Panc1 (cell line): ENCODE data around the gene UAP1L1. TPM values are rescaled to one million over a fixed set of nuclear protein-coding genes. Genes with fewer than 3 reads are reported as not detected.
A peak's percentile ranks its signal among the peaks of the same experiment; 100 is the strongest.
"Not testable (repeated sequence)": the region's sequence is repeated elsewhere in the genome, so short reads cannot be mapped to it uniquely, and the experiment has no call there.

Source experiments
- ATAC-seq: fragments of 200-7000 bp; cut with Tn5 transposase; 2 replicates; pipeline ENCODE4 v1.9.1; 2020; ENCODE audit warnings: mild to moderate bottlenecking, moderate library complexity
- BruUV-seq: library from RNA; stranded (reverse); fragments of 400-500 nt; replicated peaks from 2 replicates; lab custom pipeline; 2021; lab: Mats Ljungman, UMichigan
- CTCF ChIA-PET: fragments of 300-600 bp; sonication (Branson Sonifier 250); formaldehyde crosslinking; loops from one replicate; lab custom pipeline; 2022; ENCODE audit warnings: antibody characterized with exemption; lab: Charles Lee
- POLR2A ChIA-PET: fragments of 300-600 bp; sonication (Branson Sonifier 250); formaldehyde crosslinking; loops from one replicate; lab custom pipeline; 2022; ENCODE audit warnings: antibody characterized with exemption; lab: Charles Lee
- DNase-seq: peaks from one replicate; pipeline ENCODE4 v3.0.0-alpha.2; 2010; ENCODE audit warnings: low read depth, low spot score
- H3K27ac ChIP-seq: 2 replicates; pipeline ENCODE4 v1.5.1; 2011; ENCODE audit warnings: mild to moderate bottlenecking, low read length, inconsistent platforms
- H3K27me3 ChIP-seq: fragments of 200-500 bp; sonication (Bioruptor generic); 2 replicates; pipeline ENCODE4 v1.6.0; 2014; ENCODE audit warnings: low read length, inconsistent platforms; ENCODE audit not compliant: control insufficient read depth, insufficient read depth
- H3K36me3 ChIP-seq: fragments of 200-500 bp; sonication (Bioruptor generic); 2 replicates; pipeline ENCODE4 v1.5.1; 2014; ENCODE audit warnings: inconsistent platforms, mild to moderate bottlenecking, low read length, moderate library complexity; ENCODE audit not compliant: control insufficient read depth, insufficient read depth
- H3K4me1 ChIP-seq: 2 replicates; pipeline ENCODE4 v1.5.1; 2011; ENCODE audit warnings: inconsistent platforms, mild to moderate bottlenecking, low read length, moderate library complexity; ENCODE audit not compliant: control insufficient read depth, insufficient read depth
- H3K4me3 ChIP-seq, 2 experiments: 2 replicates each; pipeline ENCODE4 v1.5.1; 2011 to 2012; ENCODE audit warnings: low read depth in 2 of 2, low read length in 2 of 2, mild to moderate bottlenecking in 2 of 2, inconsistent platforms in 1 of 2, moderate library complexity in 1 of 2
- H3K9me3 ChIP-seq: fragments of 200-500 bp; sonication (Bioruptor generic); 2 replicates; pipeline ENCODE4 v1.5.1; 2014; ENCODE audit warnings: low read depth, mild to moderate bottlenecking, inconsistent platforms, low read length, moderate library complexity; ENCODE audit not compliant: control insufficient read depth, insufficient read depth
- POLR2AphosphoS5 ChIP-seq: IDR thresholded peaks from 2 replicates; pipeline ENCODE4 v1.6.1; 2012; ENCODE audit warnings: mild to moderate bottlenecking, low read depth, low read length, moderate library complexity
- SIN3A ChIP-seq: IDR thresholded peaks from 2 replicates; pipeline ENCODE4 v1.6.1; 2012; ENCODE audit warnings: low read depth, mild to moderate bottlenecking, low read length, moderate library complexity, borderline replicate concordance; ENCODE audit not compliant: insufficient read depth
- TCF7L2 ChIP-seq: IDR thresholded peaks from 2 replicates; pipeline ENCODE4 v1.6.1; 2011; ENCODE audit warnings: mild to moderate bottlenecking, low read depth, low read length, inconsistent platforms
- in situ Hi-C: cut with HindIII; loops from 2 replicates; pipeline ENCODE4 v1.10.0; 2016; ENCODE audit warnings: low sequenced_read_pairs, low pct_unique_long_range_greater_than_20kb
- intact Hi-C: fragments of 100-400 bp; cut with micrococcal nuclease; formaldehyde crosslinking; loops from one replicate; pipeline ENCODE4 v1.10.0; 2022; ENCODE audit not compliant: unreplicated experiment
- total RNA-seq: library from RNA; stranded (reverse); gene quantifications from one replicate; pipeline ENCODE4 v1.2.1, GENCODE V29; 2021; ENCODE audit not compliant: unreplicated experiment
- TF ChIP-seq, protein P1 (sequence below): fragments of 450-650 bp; IDR thresholded peaks from 2 replicates; pipeline ENCODE4 v1.5.1; 2017; ENCODE audit warnings: mild to moderate bottlenecking
- TF ChIP-seq, protein P2 (sequence below), 2 experiments: IDR thresholded peaks; 2 replicates each; pipeline ENCODE4 v1.6.1; 2011 to 2012; ENCODE audit warnings: low read depth in 2 of 2, control low read depth in 1 of 2, low read length in 1 of 2, mild to moderate bottlenecking in 1 of 2, moderate library complexity in 1 of 2; ENCODE audit not compliant: insufficient read depth in 1 of 2

UAP1L1 gene
- total RNA-seq, 1 experiment from 2014 or later = 23.1 TPM

DNA sequence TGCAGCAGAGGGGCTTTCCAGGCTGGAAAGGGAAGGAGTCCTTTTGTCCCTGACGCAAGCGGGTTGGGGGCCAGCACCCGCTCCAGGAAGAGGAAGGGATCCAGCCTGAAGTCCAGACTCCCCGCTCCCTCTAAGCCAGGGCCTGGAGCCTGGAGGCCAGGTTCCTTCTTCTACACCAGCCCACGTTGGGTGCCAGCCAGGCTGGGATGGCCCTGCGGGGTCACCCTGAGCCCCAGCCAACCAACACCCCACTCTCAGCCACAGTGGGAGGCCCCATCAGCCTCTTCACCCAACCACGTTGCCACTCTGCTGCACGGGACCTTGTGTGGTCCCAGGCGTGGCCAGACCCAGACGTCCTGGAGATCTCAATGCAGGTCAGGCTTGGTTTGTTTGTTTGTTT, 44.5 kb upstream of the UAP1L1 start:
- no peaks in the 10 kb centered on the region for H3K36me3 ChIP-seq
- no peaks in the 10 kb centered on the region for H3K9me3 ChIP-seq
- POLR2A ChIA-PET = no interaction called here
- TF ChIP-seq SIN3A = no peak
- TF ChIP-seq TCF7L2 = no peak
- TF ChIP-seq, protein P1, sequence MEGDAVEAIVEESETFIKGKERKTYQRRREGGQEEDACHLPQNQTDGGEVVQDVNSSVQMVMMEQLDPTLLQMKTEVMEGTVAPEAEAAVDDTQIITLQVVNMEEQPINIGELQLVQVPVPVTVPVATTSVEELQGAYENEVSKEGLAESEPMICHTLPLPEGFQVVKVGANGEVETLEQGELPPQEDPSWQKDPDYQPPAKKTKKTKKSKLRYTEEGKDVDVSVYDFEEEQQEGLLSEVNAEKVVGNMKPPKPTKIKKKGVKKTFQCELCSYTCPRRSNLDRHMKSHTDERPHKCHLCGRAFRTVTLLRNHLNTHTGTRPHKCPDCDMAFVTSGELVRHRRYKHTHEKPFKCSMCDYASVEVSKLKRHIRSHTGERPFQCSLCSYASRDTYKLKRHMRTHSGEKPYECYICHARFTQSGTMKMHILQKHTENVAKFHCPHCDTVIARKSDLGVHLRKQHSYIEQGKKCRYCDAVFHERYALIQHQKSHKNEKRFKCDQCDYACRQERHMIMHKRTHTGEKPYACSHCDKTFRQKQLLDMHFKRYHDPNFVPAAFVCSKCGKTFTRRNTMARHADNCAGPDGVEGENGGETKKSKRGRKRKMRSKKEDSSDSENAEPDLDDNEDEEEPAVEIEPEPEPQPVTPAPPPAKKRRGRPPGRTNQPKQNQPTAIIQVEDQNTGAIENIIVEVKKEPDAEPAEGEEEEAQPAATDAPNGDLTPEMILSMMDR = no peak
- TF ChIP-seq POLR2AphosphoS5 = no peak
- TF ChIP-seq, protein P2, sequence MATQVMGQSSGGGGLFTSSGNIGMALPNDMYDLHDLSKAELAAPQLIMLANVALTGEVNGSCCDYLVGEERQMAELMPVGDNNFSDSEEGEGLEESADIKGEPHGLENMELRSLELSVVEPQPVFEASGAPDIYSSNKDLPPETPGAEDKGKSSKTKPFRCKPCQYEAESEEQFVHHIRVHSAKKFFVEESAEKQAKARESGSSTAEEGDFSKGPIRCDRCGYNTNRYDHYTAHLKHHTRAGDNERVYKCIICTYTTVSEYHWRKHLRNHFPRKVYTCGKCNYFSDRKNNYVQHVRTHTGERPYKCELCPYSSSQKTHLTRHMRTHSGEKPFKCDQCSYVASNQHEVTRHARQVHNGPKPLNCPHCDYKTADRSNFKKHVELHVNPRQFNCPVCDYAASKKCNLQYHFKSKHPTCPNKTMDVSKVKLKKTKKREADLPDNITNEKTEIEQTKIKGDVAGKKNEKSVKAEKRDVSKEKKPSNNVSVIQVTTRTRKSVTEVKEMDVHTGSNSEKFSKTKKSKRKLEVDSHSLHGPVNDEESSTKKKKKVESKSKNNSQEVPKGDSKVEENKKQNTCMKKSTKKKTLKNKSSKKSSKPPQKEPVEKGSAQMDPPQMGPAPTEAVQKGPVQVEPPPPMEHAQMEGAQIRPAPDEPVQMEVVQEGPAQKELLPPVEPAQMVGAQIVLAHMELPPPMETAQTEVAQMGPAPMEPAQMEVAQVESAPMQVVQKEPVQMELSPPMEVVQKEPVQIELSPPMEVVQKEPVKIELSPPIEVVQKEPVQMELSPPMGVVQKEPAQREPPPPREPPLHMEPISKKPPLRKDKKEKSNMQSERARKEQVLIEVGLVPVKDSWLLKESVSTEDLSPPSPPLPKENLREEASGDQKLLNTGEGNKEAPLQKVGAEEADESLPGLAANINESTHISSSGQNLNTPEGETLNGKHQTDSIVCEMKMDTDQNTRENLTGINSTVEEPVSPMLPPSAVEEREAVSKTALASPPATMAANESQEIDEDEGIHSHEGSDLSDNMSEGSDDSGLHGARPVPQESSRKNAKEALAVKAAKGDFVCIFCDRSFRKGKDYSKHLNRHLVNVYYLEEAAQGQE (IDR thresholded peaks at IDR 0.05; ENCODE audit: insufficient read depth in 1 of 2, low read depth in 2 of 2, low read length in 1 of 2) = no peak
- H3K27ac ChIP-seq = no peak overlapping the region
- intact Hi-C loops (loop anchor here (10.0 kb wide), 1 partner anchor 88 kb away; the partner anchor contains the start of genes C8G and FBXW5), in situ Hi-C loops (no loop called here)
- no peak for ATAC-seq
- H3K4me3 ChIP-seq = no peak overlapping the region
- no peak for DNase-seq
- BruUV-seq = no TSS peak
- CTCF ChIA-PET = interaction anchor here (0.5 kb wide), 1 partner anchor 114 kb away, joined by 3 read pairs; no protein-coding TSS in a partner anchor
- no peaks in the 10 kb centered on the region for H3K27me3 ChIP-seq
- peaks cover 11% of the 10 kb centered on the region for H3K4me1 ChIP-seq

DNA sequence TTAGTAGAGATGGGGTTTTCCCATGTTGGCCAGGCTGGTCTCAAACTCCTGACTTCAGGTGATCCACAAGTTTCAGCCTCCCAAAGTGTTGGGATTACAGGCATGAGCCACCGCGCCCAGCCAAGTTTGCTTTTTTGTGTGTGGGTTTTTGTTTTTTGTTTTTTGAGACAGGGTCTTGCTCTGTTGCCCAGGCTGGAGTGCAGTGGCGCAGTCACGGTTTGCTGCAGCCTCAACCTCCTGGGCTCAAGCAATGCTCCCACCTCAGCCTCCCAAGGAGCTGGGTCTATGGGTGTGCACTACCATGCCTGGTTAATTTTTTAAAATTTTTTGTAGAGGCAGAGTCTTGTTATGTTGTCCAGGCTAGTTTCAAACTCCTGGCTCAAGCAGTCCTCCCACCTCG, 43.8 kb upstream of the UAP1L1 start:
- in situ Hi-C loops, CTCF ChIA-PET, ATAC-seq, POLR2A ChIA-PET, H3K27me3 ChIP-seq, H3K9me3 ChIP-seq, DNase-seq, BruUV-seq, H3K4me3 ChIP-seq, H3K27ac ChIP-seq, H3K36me3 ChIP-seq: not testable (repeated sequence)
- H3K4me1 ChIP-seq = peaks cover 11% of the 10 kb centered on the region
- intact Hi-C loops = loop anchor here (10.0 kb wide), 1 partner anchor 89 kb away; the partner anchor contains the start of genes C8G and FBXW5

DNA sequence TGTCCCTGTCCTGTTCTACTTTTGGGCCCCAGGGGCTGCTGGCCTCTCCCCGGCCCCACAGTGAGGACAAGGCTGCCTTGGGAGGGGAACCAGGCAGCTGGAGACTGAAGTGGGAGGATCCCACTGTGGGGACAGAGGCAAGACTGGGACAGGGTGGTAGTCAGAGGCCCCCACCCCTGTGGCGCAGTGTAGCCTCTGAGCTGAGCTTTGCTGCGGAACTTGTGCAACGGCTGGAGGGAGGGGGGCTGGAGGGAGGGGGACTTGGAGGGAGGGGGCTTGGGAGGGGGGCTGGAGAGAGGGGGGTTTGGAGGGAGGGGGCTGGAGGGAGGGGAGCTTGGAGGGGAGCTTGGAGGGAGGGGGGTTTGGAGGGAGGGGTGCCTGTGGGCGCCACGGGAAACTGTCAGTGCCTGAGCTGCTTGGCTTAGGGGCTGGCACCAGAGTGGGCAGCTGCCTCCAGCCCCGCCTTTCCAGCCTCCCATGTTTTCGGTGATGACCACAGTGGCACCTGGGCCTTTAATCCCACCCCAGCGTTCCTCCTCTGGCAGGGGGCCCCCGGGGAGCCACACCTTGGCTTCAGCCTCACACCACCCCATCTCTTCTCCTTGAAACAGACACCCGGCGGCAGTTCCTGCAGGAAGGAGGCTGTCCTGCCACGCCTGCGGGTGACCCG, 43.1 kb upstream of the UAP1L1 start:
- Histone ChIP-seq H3K36me3 (no peaks in the 10 kb centered on the region), H3K9me3 (no peaks in the 10 kb centered on the region), H3K4me1 (peaks cover 7% of the 10 kb centered on the region), H3K27ac (no peak overlapping the region), H3K4me3 (no peak overlapping the region), H3K27me3 (no peaks in the 10 kb centered on the region)
- ATAC-seq = 0 out of 2 replicates have a peak, but pooled peaks have one; percentile 2
- BruUV-seq = no TSS peak
- TF ChIP-seq POLR2AphosphoS5 = no peak
- TF ChIP-seq, protein P2 (IDR thresholded peaks at IDR 0.05; ENCODE audit: insufficient read depth in 1 of 2, low read depth in 2 of 2, low read length in 1 of 2) = no peak
- POLR2A ChIA-PET = no interaction called here
- CTCF ChIA-PET = interaction anchor here (1.3 to 2.0 kb wide), 2 partner anchors 9 to 86 kb away, joined by 7 to 22 read pairs; no protein-coding TSS in a partner anchor
- DNase-seq = no peak
- in situ Hi-C loops (no loop called here), intact Hi-C loops (loop anchor here (10.0 kb wide), 1 partner anchor 89 kb away; the partner anchor contains the start of genes C8G and FBXW5)
